Immature natural killer cell (primary cell): ENCODE measurements around the gene SPOCK1. TPM values are rescaled to one million over a fixed set of nuclear protein-coding genes. Genes with fewer than 3 reads are reported as not detected.

Experiments
- DNase-seq, 3 donors: peaks; one replicate each; pipeline ENCODE4 v3.0.0; 2022; ENCODE audit warnings: mixed read lengths in 1 of 3
- H3K27ac Mint-ChIP-seq, 6 donors: one replicate each; pipeline ENCODE4 v1.8.0; 2020; ENCODE audit warnings: mixed read lengths in 6 of 6, mild to moderate bottlenecking in 5 of 6, inconsistent platforms in 4 of 6, moderate library complexity in 3 of 6
- H3K27me3 Mint-ChIP-seq, 3 donors: one replicate each; pipeline ENCODE4 v1.8.0; 2020 to 2021; ENCODE audit warnings: low read depth in 3 of 3, mild to moderate bottlenecking in 3 of 3, mixed read lengths in 3 of 3, moderate library complexity in 3 of 3, inconsistent platforms in 1 of 3
- H3K36me3 Mint-ChIP-seq, 3 donors: one replicate each; pipeline ENCODE4 v1.8.0; 2020; ENCODE audit warnings: mixed read lengths in 3 of 3, inconsistent platforms in 2 of 3, mild to moderate bottlenecking in 2 of 3
- H3K4me1 Mint-ChIP-seq, 2 donors: one replicate each; pipeline ENCODE4 v1.8.0; 2020; ENCODE audit warnings: inconsistent platforms in 2 of 2, mild to moderate bottlenecking in 2 of 2, mixed read lengths in 2 of 2, moderate library complexity in 1 of 2
- H3K4me3 Mint-ChIP-seq, 5 donors: one replicate each; pipeline ENCODE4 v1.8.0; 2020; ENCODE audit warnings: mild to moderate bottlenecking in 5 of 5, mixed read lengths in 5 of 5, inconsistent platforms in 3 of 5, moderate library complexity in 3 of 5
- H3K9me3 Mint-ChIP-seq, 6 donors: one replicate each; pipeline ENCODE4 v1.8.0; 2020; ENCODE audit warnings: mild to moderate bottlenecking in 6 of 6, mixed read lengths in 6 of 6, inconsistent platforms in 4 of 6, moderate library complexity in 3 of 6
- polyA plus RNA-seq, 3 donors: library from polyadenylated mRNA; unstranded; fragments of 300-500 nt; fragmentation: Illumina TruSeq; gene quantifications; one replicate each; pipeline ENCODE4 v1.2.3, GENCODE V29; 2021

Gene SPOCK1
- polyA plus RNA-seq, 3 donors from 2014 or later: not detected

DNA sequence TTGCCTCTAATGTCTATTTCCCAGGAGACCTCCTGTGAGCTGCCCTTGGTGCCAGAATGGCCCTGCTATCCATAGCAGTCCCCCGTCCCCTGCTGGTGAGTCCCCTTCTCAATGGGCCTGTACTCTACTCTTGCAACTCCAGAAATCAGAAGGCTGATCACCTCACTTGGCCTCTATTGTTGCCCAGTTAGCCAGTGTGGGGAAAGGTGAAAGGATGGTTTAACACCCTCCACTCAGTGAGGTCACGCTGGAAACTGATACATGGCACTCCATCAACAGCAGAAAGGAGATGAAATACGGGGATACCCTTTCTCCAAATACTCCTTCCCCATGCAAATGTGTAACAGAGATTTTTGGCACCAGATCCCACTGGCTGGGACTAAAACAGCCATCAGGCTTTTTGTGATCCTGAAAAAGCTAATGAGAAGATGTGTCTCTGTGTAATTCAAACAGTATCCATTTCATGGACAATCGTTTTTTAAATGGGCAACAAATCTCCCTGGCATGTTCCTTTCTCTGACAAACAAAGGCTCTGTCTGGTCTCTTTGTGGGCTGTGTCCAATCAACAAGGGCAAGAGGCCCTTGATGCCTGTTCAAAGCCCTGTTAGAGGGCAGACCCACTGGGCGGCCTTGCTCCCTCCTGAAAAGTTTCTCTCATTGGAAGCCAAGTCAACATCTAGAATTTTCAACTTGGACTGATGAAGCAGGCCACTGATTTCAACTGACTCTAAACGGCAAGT lies 343.7 kb downstream of the SPOCK1 start:
- H3K27ac Mint-ChIP-seq: no peak overlapping the region
- no peak overlapping the region for H3K4me3 Mint-ChIP-seq
- peaks cover 0 to 5% (median 3%) of the 10 kb centered on the region in 6 donors for H3K9me3 Mint-ChIP-seq
- H3K4me1 Mint-ChIP-seq: no peaks in the 10 kb centered on the region
- no peak for DNase-seq
- H3K27me3 Mint-ChIP-seq: peaks cover 0 to 7% (median 0%) of the 10 kb centered on the region in 3 donors
- no peaks in the 10 kb centered on the region for H3K36me3 Mint-ChIP-seq

DNA sequence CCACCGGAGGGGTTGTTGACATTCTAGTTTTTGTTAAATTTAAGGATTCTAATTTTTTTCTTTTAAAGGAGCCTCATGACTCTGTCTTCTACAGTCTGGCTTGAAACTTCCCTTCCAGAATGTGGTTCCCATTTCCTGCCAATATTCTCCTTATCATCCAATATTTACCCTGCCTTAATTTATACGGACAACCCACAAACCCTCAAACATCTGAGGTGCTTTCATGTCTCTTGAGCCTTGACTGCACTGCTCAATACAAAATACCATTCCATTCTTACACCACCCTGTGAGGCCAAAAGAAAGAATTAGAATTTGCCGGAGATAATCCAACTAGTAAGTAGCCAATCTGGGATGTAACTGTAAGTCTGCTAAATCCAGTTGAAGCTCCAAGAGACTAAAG lies 346.5 kb downstream of the SPOCK1 start:
- DNase-seq: no peak
- Mint-ChIP-seq H3K27me3 (peaks cover 0 to 7% (median 2%) of the 10 kb centered on the region in 3 donors), H3K36me3 (no peaks in the 10 kb centered on the region), H3K9me3 (peaks cover 0 to 6% (median under 1%) of the 10 kb centered on the region in 6 donors), H3K27ac (no peak overlapping the region), H3K4me3 (no peak overlapping the region), H3K4me1 (no peaks in the 10 kb centered on the region)

DNA sequence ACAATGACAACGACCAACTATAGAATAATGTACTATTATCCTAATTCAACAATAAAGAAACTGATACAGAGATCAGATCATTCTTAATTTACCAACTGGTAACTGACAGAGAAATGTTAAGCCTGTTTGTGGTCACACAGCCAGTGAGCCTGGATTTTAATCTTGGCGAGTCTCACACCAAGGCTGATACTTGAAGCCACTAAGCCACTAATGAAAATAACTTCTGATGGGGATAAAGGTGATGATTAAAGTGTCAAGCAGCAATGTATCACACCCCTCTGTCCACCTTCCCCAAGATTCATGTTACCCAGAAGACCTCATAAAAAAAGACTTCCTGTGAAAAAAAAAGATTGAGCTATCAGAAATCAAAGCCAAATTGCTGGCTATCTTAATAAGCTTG lies 350.5 kb downstream of the SPOCK1 start:
- no peak for DNase-seq
- H3K27me3 Mint-ChIP-seq: peaks cover 0 to 3% (median 2%) of the 10 kb centered on the region in 3 donors
- H3K4me1 Mint-ChIP-seq: no peaks in the 10 kb centered on the region
- H3K4me3 Mint-ChIP-seq: no peak overlapping the region
- H3K27ac Mint-ChIP-seq: no peak overlapping the region
- no peaks in the 10 kb centered on the region for H3K36me3 Mint-ChIP-seq
- H3K9me3 Mint-ChIP-seq: peaks cover 0 to 2% (median 0%) of the 10 kb centered on the region in 6 donors

GRCh38 chr5:137148159-137148558 lies 351.0 kb downstream of the SPOCK1 start:
- no peaks in the 10 kb centered on the region for H3K36me3 Mint-ChIP-seq
- H3K27me3 Mint-ChIP-seq: peaks cover 0 to 3% (median 2%) of the 10 kb centered on the region in 3 donors
- no peak overlapping the region for H3K4me3 Mint-ChIP-seq
- no peak for DNase-seq
- H3K27ac Mint-ChIP-seq: no peak overlapping the region
- H3K4me1 Mint-ChIP-seq: no peaks in the 10 kb centered on the region
- H3K9me3 Mint-ChIP-seq: peaks cover 0 to 2% (median 0%) of the 10 kb centered on the region in 6 donors

GRCh38 chr5:137147346-137147745 lies 351.8 kb downstream of the SPOCK1 start:
- Mint-ChIP-seq H3K4me1 (no peaks in the 10 kb centered on the region), H3K9me3 (peaks cover 0 to 2% (median 0%) of the 10 kb centered on the region in 6 donors), H3K4me3 (no peak overlapping the region), H3K27ac (no peak overlapping the region), H3K27me3 (peaks cover 0 to 3% (median 0%) of the 10 kb centered on the region in 3 donors), H3K36me3 (no peaks in the 10 kb centered on the region)
- DNase-seq: no peak

DNA sequence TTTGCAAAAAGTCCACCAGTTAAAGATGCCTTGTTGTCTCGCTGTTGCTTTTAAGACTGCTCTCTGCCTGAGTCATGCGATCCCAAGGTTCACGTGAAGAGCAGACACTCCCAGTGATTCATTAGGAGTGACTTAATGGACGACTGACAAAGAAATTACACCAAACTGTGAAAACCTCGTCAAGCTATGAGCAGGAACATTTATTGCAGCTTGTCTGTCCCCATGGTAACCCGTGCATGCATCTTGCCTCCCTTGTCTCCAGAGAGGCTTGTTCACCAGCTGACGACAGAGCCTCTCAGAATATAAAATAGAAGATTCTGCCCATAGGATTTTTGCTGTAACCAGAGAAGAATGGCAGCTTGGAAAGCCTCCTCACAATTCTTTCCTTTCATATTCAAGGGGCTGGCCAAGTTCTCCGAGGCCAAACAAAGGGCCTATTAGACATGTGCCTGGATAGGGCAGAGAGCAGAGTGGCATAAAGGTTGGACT lies 352.7 kb downstream of the SPOCK1 start:
- peaks cover 0 to 3% (median 0%) of the 10 kb centered on the region in 3 donors for H3K27me3 Mint-ChIP-seq
- H3K4me1 Mint-ChIP-seq: no peaks in the 10 kb centered on the region
- H3K4me3 Mint-ChIP-seq: no peak overlapping the region
- DNase-seq: no peak
- no peaks in the 10 kb centered on the region for H3K36me3 Mint-ChIP-seq
- peaks cover 0 to 2% (median 0%) of the 10 kb centered on the region in 6 donors for H3K9me3 Mint-ChIP-seq
- H3K27ac Mint-ChIP-seq: no peak overlapping the region

- H3K36me3 Mint-ChIP-seq: no peaks in the 10 kb centered on the region
- DNase-seq: no peak
- no peak overlapping the region for H3K27ac Mint-ChIP-seq
- H3K4me3 Mint-ChIP-seq: no peak overlapping the region
- peaks cover 0 to 6% (median 0%) of the 10 kb centered on the region in 3 donors for H3K27me3 Mint-ChIP-seq
- H3K9me3 Mint-ChIP-seq: peaks cover 0 to 2% (median 0%) of the 10 kb centered on the region in 6 donors
- H3K4me1 Mint-ChIP-seq: no peaks in the 10 kb centered on the region
Observed at GRCh38 chr5:137145721-137146120, 353.4 kb downstream of the SPOCK1 start.

- H3K36me3 Mint-ChIP-seq: no peaks in the 10 kb centered on the region
- H3K4me1 Mint-ChIP-seq: no peaks in the 10 kb centered on the region
- no peaks in the 10 kb centered on the region for H3K9me3 Mint-ChIP-seq
- H3K27me3 Mint-ChIP-seq: peaks cover 0 to 6% (median 3%) of the 10 kb centered on the region in 3 donors
- no peak overlapping the region for H3K4me3 Mint-ChIP-seq
- no peak overlapping the region for H3K27ac Mint-ChIP-seq
- no peak for DNase-seq
Observed at GRCh38 chr5:137144656-137145055, 354.5 kb downstream of the SPOCK1 start.

GRCh38 chr5:137142764-137143605 lies 356.1 kb downstream of the SPOCK1 start:
- Mint-ChIP-seq H3K27me3 (peaks cover 0 to 6% (median 3%) of the 10 kb centered on the region in 3 donors), H3K4me3 (no peak overlapping the region), H3K27ac (no peak overlapping the region)

GRCh38 chr5:137142346-137142745 lies 356.8 kb downstream of the SPOCK1 start:
- no peak for DNase-seq
- H3K27me3 Mint-ChIP-seq: peaks cover 0 to 4% (median 3%) of the 10 kb centered on the region in 3 donors
- no peak overlapping the region for H3K27ac Mint-ChIP-seq
- peaks cover 0 to 2% (median 0%) of the 10 kb centered on the region in 6 donors for H3K9me3 Mint-ChIP-seq
- H3K4me1 Mint-ChIP-seq: no peaks in the 10 kb centered on the region
- H3K4me3 Mint-ChIP-seq: no peak overlapping the region
- H3K36me3 Mint-ChIP-seq: no peaks in the 10 kb centered on the region

More at GRCh38 chr5:137142764-137143605, 356.1 kb downstream of the SPOCK1 start:
- Mint-ChIP-seq H3K36me3 (no peaks in the 10 kb centered on the region), H3K9me3 (peaks cover 0 to 2% (median 0%) of the 10 kb centered on the region in 6 donors), H3K4me1 (no peaks in the 10 kb centered on the region)
- no peak for DNase-seq

GRCh38 chr5:137141779-137142178 lies 357.3 kb downstream of the SPOCK1 start:
- H3K4me3 Mint-ChIP-seq: no peak overlapping the region
- peaks cover 0 to 2% (median 0%) of the 10 kb centered on the region in 6 donors for H3K9me3 Mint-ChIP-seq
- peaks cover 0 to 4% (median 3%) of the 10 kb centered on the region in 3 donors for H3K27me3 Mint-ChIP-seq
- H3K36me3 Mint-ChIP-seq: no peaks in the 10 kb centered on the region
- H3K4me1 Mint-ChIP-seq: no peaks in the 10 kb centered on the region
- no peak overlapping the region for H3K27ac Mint-ChIP-seq
- no peak for DNase-seq

- H3K36me3 Mint-ChIP-seq: no peaks in the 10 kb centered on the region
- peaks cover 0 to 2% (median 0%) of the 10 kb centered on the region in 6 donors for H3K9me3 Mint-ChIP-seq
- H3K4me1 Mint-ChIP-seq: no peaks in the 10 kb centered on the region
- no peak overlapping the region for H3K4me3 Mint-ChIP-seq
- no peak overlapping the region for H3K27ac Mint-ChIP-seq
- DNase-seq: no peak
- peaks cover 0 to 3% (median 3%) of the 10 kb centered on the region in 3 donors for H3K27me3 Mint-ChIP-seq
Observed at GRCh38 chr5:137136991-137137632, 362.0 kb downstream of the SPOCK1 start.

- Mint-ChIP-seq H3K36me3 (no peaks in the 10 kb centered on the region), H3K27ac (no peak overlapping the region), H3K4me3 (no peak overlapping the region), H3K9me3 (peaks cover 0 to 3% (median under 1%) of the 10 kb centered on the region in 6 donors), H3K27me3 (peaks cover 0 to 3% (median 0%) of the 10 kb centered on the region in 3 donors), H3K4me1 (no peaks in the 10 kb centered on the region)
- DNase-seq: no peak
Observed at GRCh38 chr5:137134920-137135532, 364.1 kb downstream of the SPOCK1 start.
